ENCODE data around the gene AP2A2.

AP2A2 gene

DNA sequence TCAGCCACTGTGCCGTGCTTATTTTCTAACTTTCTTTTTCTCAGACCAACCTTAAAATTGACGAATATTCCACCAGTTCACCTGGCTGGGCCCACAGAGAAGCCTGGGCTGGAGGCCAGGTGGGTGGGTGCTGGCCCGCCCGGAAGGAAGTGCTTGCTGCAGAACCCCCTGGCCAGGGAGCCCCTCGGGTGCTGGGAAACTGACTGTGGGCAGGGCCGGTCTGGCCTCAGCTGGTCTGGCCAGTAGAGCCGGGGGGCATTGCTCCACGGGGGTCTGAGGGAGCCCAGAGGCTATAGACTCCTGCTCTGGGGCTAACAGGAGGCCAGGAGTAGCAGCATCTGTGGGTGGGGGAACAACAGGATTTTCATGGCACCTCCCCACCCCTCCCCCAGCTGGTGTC, 8.2 kb upstream of the AP2A2 start:
- no peaks in the 10 kb centered on the region for H3K27me3 Mint-ChIP-seq
- H3K9me3 Mint-ChIP-seq = no peaks in the 10 kb centered on the region
- H3K4me1 Mint-ChIP-seq = no peaks in the 10 kb centered on the region
- no peaks in the 10 kb centered on the region for H3K36me3 Mint-ChIP-seq (ENCODE audit: insufficient read depth)
- no peak overlapping the region for H3K27ac Mint-ChIP-seq (ENCODE audit: low read depth)
- H3K4me3 Mint-ChIP-seq = no peak overlapping the region
- ATAC-seq (replicated peaks; ENCODE audit: extremely low read depth, poor library complexity, severe bottlenecking) = no peak
- DNase-seq (ENCODE audit: low spot score in 2 of 2) = no peak

GRCh38 chr11:921921-922678, 3.6 kb upstream of the AP2A2 start:
- Mint-ChIP-seq H3K4me1 (peaks cover 8% of the 10 kb centered on the region), H3K9me3 (no peaks in the 10 kb centered on the region), H3K36me3 (ENCODE audit: insufficient read depth) (peaks cover 14% of the 10 kb centered on the region), H3K27me3 (no peaks in the 10 kb centered on the region), H3K4me3 (no peak overlapping the region), H3K27ac (ENCODE audit: low read depth) (no peak overlapping the region)
- no peak for ATAC-seq (replicated peaks; ENCODE audit: extremely low read depth, poor library complexity, severe bottlenecking)
- no peak for DNase-seq (ENCODE audit: low spot score in 2 of 2)

DNA sequence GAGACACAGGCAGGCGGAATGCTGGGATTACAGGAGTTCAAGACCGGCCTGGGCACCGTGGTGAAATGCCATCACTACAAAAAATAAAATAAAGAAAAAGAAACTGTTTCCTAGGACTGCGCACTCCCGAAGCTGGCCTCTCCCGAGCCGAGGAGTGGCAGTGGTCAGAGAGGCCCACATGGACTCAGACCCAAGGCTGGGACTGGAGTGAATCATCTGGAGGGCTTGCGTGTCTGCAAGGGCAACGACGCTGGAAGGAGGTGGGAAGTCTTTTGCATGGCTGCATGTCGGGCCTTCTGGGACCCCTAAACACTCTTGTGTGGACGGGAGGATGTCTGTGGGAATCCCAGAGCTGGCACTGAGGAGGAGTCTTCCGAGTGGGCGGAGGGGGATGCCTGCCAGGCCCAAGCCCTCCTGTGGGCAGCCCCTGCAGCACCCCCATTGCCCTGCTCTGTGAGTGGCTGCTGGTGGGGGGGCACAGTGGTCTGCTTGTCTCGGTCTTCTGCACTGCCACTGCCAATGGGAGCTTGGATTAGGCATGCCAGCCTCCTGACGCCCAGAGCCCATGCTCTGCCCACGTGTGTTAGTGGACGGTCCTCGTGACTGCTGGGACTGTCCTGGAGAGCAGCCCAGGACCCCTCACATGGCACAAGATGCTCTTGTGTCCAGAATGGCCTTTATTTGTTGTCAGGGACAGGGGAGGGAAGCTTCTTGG, 1.8 kb upstream of the AP2A2 start:
- Mint-ChIP-seq H3K27me3 (no peaks in the 10 kb centered on the region), H3K27ac (ENCODE audit: low read depth) (peak overlapping the region; percentile 35), H3K4me1 (peaks cover 26% of the 10 kb centered on the region), H3K9me3 (no peaks in the 10 kb centered on the region), H3K4me3 (peak overlapping the region; percentile 37), H3K36me3 (ENCODE audit: insufficient read depth) (peaks cover 20% of the 10 kb centered on the region)
- ATAC-seq (replicated peaks; ENCODE audit: extremely low read depth, poor library complexity, severe bottlenecking) (no peak), DNase-seq (ENCODE audit: low spot score in 2 of 2) (no peak)

DNA sequence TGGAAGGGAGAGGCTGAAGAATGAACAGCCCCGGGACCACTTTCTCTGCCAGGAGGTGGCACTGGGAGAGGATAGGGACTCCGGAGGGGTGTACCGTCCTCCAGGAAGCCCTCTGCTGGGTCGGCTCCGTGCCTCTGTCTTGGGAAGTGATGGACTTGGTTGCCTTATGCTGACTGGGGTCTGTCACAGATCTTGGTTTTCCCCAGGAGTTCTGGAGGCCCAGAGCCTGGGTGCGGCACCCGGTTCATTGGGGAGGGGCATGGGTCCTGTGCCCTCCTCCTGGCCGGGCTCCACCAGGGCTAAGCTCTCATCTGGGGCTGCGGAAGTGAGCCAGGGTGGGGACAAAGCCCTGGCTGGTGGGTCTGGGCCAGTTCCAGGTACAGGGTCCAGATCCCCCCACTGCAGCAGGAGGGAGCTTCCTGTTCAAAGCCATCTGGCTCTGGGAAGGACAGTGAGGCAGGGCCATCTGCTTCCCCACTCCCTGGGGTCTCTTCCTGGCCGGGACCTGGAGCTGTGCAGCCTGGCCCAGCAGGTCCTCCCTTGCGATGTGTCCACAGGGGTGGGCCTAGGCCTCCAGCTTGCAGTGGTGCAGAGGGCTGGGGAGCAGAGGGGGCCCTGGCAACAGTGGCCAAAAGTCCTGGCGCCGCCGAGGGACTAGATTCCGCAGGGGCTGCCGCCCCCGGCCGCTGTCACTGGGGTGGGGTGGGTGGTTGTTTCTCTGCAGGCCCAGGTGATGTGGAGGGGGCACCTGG, 1.1 kb upstream of the AP2A2 start:
- no peak for ATAC-seq (replicated peaks; ENCODE audit: extremely low read depth, poor library complexity, severe bottlenecking)
- no peak overlapping the region for H3K27ac Mint-ChIP-seq (ENCODE audit: low read depth)
- H3K4me1 Mint-ChIP-seq = peaks cover 30% of the 10 kb centered on the region
- H3K4me3 Mint-ChIP-seq = peak overlapping the region; percentile 37
- DNase-seq (ENCODE audit: low spot score in 2 of 2) = no peak
- H3K27me3 Mint-ChIP-seq = no peaks in the 10 kb centered on the region
- H3K9me3 Mint-ChIP-seq = no peaks in the 10 kb centered on the region
- H3K36me3 Mint-ChIP-seq (ENCODE audit: insufficient read depth) = peaks cover 20% of the 10 kb centered on the region

DNA sequence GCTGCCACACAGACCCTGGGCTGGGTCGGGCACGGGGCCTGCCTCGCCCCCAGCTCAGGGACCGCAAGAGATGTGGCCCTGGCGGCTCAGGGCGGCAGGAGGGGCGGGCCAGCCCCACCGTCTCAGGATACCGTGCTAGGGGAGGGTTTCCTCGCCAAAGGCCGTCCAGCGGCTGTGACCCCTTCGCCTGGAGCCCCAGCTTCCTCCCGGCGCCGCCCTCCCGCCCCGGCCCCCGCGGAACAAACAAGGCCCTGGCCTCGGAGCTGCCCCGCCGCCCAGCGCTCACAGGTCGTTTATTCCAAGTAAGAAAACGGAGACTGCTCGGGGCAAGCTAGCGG, 543 bp upstream of the AP2A2 start:
- ATAC-seq (replicated peaks; ENCODE audit: extremely low read depth, poor library complexity, severe bottlenecking) (no peak), DNase-seq (ENCODE audit: low spot score in 2 of 2) (no peak)
- Mint-ChIP-seq H3K9me3 (no peaks in the 10 kb centered on the region), H3K4me1 (peaks cover 30% of the 10 kb centered on the region), H3K27ac (ENCODE audit: low read depth) (no peak overlapping the region), H3K36me3 (ENCODE audit: insufficient read depth) (peaks cover 20% of the 10 kb centered on the region), H3K4me3 (no peak overlapping the region), H3K27me3 (no peaks in the 10 kb centered on the region)

GRCh38 chr11:926341-926916, 759 bp downstream of the AP2A2 start:
- Mint-ChIP-seq H3K27me3 (no peaks in the 10 kb centered on the region), H3K4me3 (peak overlapping the region; percentile 80), H3K4me1 (peaks cover 37% of the 10 kb centered on the region), H3K36me3 (ENCODE audit: insufficient read depth) (peaks cover 24% of the 10 kb centered on the region), H3K9me3 (no peaks in the 10 kb centered on the region), H3K27ac (ENCODE audit: low read depth) (peak overlapping the region; percentile 70)
- ATAC-seq (replicated peaks; ENCODE audit: extremely low read depth, poor library complexity, severe bottlenecking) = no peak
- no peak for DNase-seq (ENCODE audit: low spot score in 2 of 2)

GRCh38 chr11:927871-928270, 2.2 kb downstream of the AP2A2 start:
- H3K4me1 Mint-ChIP-seq = peaks cover 43% of the 10 kb centered on the region
- peak overlapping the region; percentile 80 for H3K4me3 Mint-ChIP-seq
- no peaks in the 10 kb centered on the region for H3K9me3 Mint-ChIP-seq
- peak in 1 of 2 donors; percentile 22 for DNase-seq (ENCODE audit: low spot score in 2 of 2)
- H3K27me3 Mint-ChIP-seq = no peaks in the 10 kb centered on the region
- peak; percentile 35 for ATAC-seq (replicated peaks; ENCODE audit: extremely low read depth, poor library complexity, severe bottlenecking)
- no peak overlapping the region for H3K27ac Mint-ChIP-seq (ENCODE audit: low read depth)
- peaks cover 27% of the 10 kb centered on the region for H3K36me3 Mint-ChIP-seq (ENCODE audit: insufficient read depth)

DNA sequence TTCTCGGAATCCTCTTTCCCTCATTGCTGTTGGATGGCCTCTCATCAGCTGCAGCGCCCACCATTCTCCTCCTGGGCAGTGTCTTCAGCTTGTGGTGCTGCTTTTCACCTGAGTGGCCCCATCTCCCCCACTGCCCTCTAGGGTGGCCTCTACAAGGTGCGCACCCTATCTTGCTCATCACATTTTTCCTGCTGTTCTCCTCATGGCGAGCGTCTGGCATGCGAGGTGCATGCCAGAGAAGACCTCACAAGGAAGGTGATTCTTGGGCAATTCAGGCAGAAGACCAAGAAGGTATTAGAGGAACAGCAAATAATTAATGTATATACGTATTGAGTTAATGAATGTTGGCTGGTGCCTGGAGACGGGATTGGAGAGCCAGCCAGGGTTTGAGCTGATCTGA, 3.1 kb downstream of the AP2A2 start:
- no peak overlapping the region for H3K4me3 Mint-ChIP-seq
- peaks cover 52% of the 10 kb centered on the region for H3K4me1 Mint-ChIP-seq
- H3K36me3 Mint-ChIP-seq (ENCODE audit: insufficient read depth) = peaks cover 25% of the 10 kb centered on the region

GRCh38 chr11:929405-929804, 3.7 kb downstream of the AP2A2 start:
- peaks cover 56% of the 10 kb centered on the region for H3K4me1 Mint-ChIP-seq
- H3K9me3 Mint-ChIP-seq = no peaks in the 10 kb centered on the region
- ATAC-seq (replicated peaks; ENCODE audit: extremely low read depth, poor library complexity, severe bottlenecking) = no peak
- H3K4me3 Mint-ChIP-seq = no peak overlapping the region
- no peak for DNase-seq (ENCODE audit: low spot score in 2 of 2)
- H3K27me3 Mint-ChIP-seq = no peaks in the 10 kb centered on the region
- peaks cover 25% of the 10 kb centered on the region for H3K36me3 Mint-ChIP-seq (ENCODE audit: insufficient read depth)
- no peak overlapping the region for H3K27ac Mint-ChIP-seq (ENCODE audit: low read depth)

More for the DNA sequence above, 3.1 kb downstream of the AP2A2 start:
- Mint-ChIP-seq H3K9me3 (no peaks in the 10 kb centered on the region), H3K27ac (ENCODE audit: low read depth) (no peak overlapping the region), H3K27me3 (no peaks in the 10 kb centered on the region)
- ATAC-seq (replicated peaks; ENCODE audit: extremely low read depth, poor library complexity, severe bottlenecking) (no peak), DNase-seq (ENCODE audit: low spot score in 2 of 2) (no peak)

GRCh38 chr11:931385-931784, 5.7 kb downstream of the AP2A2 start:
- Mint-ChIP-seq H3K9me3 (no peaks in the 10 kb centered on the region), H3K4me3 (no peak overlapping the region), H3K27ac (ENCODE audit: low read depth) (no peak overlapping the region), H3K4me1 (peaks cover 58% of the 10 kb centered on the region), H3K36me3 (ENCODE audit: insufficient read depth) (peaks cover 18% of the 10 kb centered on the region), H3K27me3 (no peaks in the 10 kb centered on the region)
- no peak for ATAC-seq (replicated peaks; ENCODE audit: extremely low read depth, poor library complexity, severe bottlenecking)
- no peak for DNase-seq (ENCODE audit: low spot score in 2 of 2)

- Mint-ChIP-seq H3K4me1 (peaks cover 48% of the 10 kb centered on the region), H3K36me3 (ENCODE audit: insufficient read depth) (peaks cover 12% of the 10 kb centered on the region), H3K4me3 (no peak overlapping the region), H3K27ac (ENCODE audit: low read depth) (no peak overlapping the region), H3K27me3 (no peaks in the 10 kb centered on the region), H3K9me3 (no peaks in the 10 kb centered on the region)
- no peak for ATAC-seq (replicated peaks; ENCODE audit: extremely low read depth, poor library complexity, severe bottlenecking)
- no peak for DNase-seq (ENCODE audit: low spot score in 2 of 2)
Measured at GRCh38 chr11:932435-932834, 6.8 kb downstream of the AP2A2 start.

DNA sequence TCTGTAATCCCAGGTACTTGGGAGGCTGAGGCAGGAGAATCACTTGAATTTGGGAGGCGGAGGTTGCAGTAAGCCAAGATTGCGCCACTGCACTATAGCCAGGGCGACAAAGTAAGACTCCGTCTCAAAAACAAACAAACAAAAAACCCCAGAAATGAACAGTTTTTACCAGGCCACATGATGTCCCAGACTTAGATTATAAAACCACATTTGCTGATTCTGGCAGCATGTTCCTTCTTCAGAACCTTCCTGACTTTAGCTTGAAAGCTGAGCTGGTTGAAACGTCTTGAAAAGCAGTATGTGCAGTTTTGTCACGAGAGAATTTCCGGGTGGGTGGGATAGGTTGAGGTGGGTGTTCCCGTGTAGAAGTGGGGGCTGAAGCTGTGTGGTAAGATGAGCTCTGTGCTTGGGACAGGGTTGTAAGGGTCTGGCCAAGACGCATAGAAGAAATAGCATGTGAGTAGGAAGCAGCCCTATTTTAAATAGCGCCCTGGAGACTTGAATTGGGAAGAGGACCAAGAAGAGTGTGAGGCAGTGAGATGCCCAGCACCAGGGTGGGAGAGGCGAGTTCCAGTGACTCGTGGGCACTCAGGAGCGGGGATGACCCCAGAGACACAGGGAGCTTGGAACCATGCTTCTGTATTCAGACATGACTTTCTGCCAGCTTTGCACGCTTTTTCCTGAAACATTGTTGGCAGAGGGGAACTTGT, 7.6 kb downstream of the AP2A2 start:
- no peak overlapping the region for H3K27ac Mint-ChIP-seq (ENCODE audit: low read depth)
- H3K4me1 Mint-ChIP-seq = peaks cover 39% of the 10 kb centered on the region
- ATAC-seq (replicated peaks; ENCODE audit: extremely low read depth, poor library complexity, severe bottlenecking) (no peak), DNase-seq (ENCODE audit: low spot score in 2 of 2) (no peak)
- peaks cover 7% of the 10 kb centered on the region for H3K36me3 Mint-ChIP-seq (ENCODE audit: insufficient read depth)
- no peak overlapping the region for H3K4me3 Mint-ChIP-seq
- no peaks in the 10 kb centered on the region for H3K9me3 Mint-ChIP-seq
- no peaks in the 10 kb centered on the region for H3K27me3 Mint-ChIP-seq
